CD4-positive, alpha-beta T cell treated with Interleukin-12 subunit alpha and Interleukin-12 subunit beta, for 1 hour (primary cell): ENCODE results near the gene ASIC3.

Experiments used
- DNase-seq: peaks from one replicate; pipeline ENCODE4 v3.0.0-alpha.2; 2020

The ASIC3 gene

DNA sequence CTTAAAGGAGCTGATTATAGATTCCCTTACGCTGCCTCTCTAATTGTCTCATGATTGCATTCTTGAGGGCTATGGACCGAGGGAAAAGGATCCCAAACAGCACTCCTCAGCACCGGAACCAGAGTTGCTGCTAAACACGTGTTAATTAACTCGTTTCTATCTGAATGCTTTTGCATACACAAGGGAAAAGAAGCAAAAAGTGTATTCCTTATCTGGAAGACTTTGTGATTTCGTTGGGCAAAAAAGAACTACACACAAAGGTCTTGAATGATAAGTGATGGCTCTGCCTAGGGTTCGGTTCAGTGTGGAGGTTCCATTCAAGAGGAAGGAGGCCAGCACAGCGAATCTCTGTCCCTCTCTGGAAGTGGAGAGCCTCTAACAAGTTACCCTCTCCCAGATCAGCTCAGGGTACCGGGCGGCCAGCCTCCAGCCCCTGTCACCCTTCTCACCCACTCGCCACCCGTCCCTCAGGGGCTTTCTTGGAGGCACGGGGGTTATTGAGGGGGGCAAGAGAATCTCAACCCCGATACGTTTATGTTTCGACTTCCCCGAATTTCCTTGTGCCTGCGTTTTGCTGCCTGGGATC is 10.5 kb downstream of the ASIC3 start:
- peak; percentile 11 for DNase-seq

DNA sequence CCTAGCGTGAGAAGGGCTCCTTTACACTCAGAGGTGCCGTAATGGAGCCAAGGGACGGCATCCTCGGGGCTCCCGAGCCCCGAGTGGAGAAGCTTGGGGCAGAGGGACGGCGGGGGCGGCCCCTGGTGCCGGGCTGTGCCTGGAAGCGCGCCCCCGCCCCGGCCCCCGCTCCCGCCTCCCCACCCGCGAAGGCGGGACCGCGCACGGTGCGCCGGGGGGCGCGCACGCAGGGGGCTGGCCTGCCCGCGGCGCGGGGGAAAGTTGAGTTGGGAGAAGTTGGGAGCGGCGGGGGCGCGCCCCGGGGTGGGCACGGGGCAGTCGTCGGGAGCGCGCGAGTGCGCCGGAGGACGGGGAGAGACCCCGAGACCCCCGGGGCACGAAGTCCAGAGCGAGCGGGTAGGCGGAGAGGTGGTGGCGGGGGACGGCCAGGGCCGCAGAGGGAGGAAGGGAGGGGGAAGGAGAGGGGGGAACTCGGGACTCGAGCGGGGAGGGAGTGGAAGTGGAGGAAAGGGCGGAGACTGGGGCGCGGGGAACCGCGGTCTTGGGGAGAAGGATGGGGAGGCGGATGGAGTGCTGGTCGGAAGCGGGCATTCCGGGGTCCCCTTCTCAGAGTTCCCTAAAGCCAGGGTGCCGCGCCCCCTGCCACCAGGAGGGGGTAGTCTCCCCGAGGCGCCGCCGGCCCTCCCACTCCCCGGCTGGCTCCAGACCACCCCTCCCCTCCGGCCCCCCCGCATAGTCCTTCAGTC is 11.2 kb downstream of the ASIC3 start, which contains the start of gene SLC4A2:
SLC4A2 (plus strand) TSS at position 223 of the 746 bp plus-strand sequence. CDS start 2,399 bp downstream, outside the sequence.
- DNase-seq = peak; percentile 74

DNA sequence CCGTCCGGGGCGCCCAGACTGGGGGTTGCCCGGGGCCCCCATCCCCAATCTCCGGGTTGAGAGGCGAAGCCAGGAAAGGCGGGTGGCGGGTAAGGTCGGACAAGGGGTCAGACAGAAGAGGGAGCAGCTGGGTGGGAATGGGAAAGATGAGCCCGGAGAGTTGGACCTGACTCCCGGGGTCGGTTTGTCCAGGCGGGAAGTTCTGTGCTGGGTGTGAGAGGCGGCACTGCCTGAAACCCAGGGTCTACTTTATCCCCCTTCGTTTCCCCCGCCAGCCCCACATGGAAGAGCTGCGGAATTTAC is 11.7 kb downstream of the ASIC3 start:
- DNase-seq = no peak

DNA sequence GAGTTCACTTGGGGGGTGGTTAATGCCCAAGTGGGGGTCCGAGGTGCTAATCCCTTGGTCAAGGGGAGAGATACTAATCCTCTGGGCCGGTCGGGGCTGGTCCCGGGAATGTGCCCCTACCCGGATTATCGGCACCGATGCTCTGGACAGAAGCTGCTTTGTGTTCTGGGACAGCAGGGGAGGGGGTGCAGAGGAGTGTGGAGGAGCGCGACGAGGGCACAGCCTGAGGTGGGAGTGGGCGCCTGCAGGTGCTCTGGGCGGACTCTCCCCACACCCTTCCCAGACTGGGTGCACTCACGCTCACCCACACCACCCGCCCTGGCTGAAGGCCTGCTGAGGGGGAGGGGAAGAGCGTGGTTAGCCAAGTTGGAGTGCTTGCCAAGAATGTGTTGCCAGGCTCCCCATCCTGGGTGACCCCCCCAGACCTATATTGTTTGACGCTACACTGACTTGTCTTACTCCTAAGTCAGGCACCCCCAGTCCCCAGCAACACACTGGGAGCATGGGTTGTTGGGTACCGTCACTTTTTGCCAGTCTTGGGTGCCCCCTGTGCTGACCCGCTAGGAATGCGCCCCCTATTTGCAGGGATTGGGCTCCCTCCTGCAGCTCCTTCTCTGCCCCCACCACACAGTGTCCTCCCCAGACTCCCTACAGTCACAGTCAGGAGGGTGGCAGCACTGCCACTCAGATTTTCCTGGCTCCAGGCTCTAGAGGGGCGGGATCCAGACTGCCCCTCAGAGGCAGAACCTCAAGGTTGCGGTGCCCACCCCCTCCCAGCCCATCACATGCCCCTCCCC is 12.3 kb downstream of the ASIC3 start:
- peak; percentile 10 for DNase-seq

DNA sequence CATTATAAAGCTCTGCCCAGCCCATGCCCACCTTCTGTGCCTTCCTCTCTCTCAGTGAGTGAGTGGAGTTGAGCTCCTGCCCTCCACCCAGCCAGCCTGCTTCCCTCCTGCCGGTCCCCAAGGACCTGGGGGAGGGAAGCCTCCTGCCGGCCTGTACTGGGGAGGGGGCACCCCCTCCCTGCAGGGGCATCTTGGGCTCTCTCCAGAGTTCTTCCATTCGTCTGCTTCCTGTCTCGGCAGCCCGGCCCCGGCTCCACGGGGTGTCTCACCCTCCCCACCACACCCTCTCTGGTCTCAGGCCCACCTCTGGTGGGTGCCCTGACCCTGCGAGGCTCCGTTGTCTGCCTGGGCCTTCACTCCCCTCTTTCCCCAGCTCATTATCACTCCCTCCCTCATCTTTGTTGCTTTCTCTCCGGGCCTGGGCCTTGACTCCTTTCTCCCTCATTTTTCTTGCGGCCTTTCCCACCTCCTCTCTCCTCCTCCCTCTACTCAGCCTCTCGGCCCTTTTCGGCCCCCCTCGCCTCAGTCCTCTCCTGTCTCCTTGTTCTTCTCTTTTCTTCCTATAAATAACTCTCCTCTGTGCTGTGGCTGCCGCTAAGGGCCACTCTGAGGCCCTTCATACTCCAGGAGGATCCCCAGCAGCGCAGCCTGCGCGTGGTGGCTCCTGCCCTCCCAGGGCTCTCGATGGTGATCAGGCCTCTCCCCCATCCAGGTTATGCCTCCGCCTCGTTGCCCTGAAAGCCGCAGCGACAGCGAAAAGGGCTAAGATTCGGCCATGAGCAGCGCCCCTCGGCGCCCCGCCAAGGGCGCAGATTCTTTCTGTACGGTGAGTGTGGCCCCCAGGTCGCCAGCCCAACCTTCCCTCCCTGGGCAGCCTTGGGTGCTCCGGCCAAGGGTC is 13.1 kb downstream of the ASIC3 start:
- no peak for DNase-seq

DNA sequence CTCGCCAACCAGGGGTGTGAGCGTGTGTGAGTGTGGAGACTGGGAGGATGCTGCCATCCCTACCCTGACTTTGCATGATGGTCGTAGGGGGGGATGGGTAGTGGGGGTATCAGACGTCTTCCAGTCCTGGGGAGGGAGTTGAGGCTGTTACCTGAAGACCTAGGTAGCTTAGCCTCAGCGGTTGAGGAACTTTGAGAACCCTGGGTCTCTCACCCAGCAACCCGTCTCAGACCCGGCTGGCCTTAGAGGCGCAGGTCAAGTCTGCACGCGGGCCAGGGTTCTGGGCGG is 13.7 kb downstream of the ASIC3 start:
- no peak for DNase-seq

DNA sequence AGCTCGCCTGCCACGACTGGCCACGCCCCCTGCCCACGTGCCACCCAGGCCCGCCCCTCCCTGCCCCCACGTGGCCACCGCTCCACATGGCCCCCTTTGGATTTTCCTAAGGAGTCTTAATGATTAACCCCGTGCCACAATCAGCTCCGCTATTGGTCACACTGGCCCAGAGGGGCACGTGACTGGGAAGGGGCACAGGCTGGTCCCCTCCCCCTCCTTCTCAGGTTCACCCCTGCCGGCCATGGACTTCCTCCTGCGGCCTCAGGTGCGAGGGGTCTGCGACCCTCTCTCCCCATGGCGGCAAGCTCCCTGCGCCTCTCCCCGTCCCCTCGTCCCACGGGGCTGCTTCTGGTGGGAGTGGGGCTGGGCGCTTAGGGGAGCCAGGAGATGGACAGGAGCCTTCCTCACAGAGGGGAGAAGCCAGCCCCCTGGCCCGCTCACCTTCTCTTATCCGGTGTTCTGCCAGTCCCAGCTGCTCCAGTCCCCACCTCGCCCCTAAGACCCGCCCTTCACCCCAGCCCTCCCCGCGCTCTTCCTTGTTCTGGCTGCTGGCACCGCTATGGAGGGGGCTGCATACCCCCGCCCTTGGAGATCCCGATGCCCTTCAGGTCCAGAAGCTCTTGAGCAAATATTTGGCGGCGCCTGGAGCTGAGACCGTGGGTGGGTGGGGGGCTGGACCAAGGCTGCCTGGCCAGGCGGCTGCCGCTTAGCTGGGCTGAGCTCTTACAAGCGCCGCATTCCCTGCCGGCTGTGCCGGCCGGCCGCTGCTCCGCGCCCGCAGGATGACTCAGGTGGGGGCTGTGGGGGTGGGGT is 14.3 kb downstream of the ASIC3 start:
- DNase-seq = no peak

DNA sequence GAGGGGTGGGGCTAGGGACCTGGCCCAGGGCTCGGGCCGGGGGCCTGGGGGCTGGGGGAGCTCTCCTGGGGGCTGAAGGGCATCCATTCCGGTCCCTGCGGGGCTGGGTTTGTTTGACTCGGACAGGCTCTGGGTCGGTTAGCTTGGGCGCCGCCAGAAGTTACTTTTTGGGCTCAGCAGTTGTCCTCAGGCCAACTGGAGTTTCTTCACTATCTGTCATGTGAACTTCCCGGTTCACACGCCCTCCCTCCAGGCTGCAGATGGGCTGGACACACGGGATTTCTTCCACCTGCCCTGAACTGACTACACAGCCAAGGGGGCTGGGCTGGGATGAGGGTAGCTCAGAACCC is 14.9 kb downstream of the ASIC3 start:
- DNase-seq = no peak

DNA sequence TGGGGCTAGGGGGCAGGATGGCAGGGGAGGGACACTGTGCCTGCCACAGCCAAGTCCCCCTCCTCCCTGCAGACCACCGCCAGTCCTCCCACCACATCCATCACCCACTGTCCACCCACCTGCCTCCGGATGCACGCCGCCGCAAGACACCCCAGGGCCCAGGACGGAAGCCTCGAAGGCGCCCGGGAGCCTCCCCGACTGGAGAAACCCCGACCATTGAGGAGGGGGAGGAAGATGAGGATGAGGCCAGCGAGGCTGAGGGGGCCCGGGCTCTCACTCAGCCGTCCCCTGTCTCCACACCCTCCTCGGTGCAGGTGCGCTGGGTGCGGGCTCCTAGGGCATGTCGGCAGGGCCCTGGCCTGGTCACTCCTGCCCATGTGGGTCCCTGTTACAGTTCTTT is 16.1 kb downstream of the ASIC3 start:
- DNase-seq = no peak

DNA sequence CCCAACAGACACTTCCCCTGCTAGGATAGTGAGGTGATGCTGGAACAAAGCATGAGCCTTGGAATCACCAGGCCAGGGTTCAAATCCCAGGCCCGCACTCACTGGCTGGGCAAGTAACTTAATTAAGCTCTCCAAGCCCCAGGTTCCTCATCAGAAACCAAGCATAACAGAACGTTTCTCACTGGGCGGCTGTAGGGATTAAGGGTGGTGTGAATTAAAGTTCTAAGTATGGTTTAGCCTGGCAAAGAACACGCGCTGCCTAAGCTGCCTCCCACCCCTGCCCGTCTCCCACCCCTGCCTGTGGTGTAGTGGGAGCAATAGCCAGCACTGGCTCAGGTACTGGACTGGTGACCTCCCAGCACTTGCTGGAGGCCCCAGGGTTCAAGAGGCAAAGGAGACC is 16.7 kb downstream of the ASIC3 start:
- DNase-seq = no peak

DNA sequence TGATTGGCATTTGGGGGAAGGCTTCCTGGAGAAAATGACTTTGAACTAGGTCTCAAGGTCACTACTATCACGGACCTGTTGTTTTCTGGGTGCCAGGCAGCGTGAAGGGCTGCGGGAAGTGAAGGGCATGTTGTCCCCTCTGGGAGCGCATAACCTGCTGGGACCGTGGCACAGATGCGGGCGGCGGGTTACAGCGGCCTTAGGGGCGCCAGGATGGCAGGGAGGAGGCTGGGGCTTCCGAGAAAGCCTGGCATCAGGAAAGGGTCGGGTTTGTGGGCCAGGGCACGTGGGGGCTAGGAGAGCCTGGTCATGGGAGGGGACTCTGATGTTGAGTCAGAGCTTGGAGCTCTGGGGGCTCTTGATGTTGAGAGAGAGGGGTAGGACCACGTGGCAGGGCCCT is 17.2 kb downstream of the ASIC3 start:
- no peak for DNase-seq

DNA sequence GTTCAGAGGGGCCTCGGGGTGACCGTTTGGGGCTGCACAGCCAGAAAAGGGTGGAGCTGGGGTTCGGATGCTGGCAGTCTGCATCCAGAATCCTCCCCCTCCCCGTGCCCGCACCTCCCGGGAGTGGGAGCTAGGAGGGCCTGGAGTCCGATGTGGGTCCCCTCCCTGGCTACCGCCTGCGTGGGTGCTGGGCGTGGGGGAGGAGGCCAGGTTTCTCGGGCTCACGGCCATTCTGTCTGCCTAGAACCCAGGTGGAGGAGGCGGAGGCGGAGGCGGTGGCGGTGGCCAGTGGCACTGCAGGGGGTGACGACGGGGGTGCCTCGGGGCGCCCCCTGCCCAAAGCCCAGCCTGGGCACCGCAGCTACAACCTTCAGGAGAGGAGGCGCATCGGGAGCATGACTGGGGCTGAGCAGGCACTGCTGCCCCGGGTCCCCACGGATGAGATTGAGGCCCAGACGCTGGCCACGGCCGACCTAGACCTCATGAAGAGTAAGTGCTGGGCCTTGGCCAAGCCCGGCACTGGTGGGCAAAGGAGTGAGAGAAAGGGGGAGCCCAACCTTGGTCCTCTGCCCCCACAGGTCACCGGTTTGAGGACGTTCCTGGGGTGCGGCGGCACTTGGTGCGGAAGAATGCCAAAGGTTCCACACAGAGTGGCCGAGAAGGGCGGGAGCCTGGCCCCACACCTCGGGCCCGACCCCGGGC is 18.1 kb downstream of the ASIC3 start:
- no peak for DNase-seq

DNA sequence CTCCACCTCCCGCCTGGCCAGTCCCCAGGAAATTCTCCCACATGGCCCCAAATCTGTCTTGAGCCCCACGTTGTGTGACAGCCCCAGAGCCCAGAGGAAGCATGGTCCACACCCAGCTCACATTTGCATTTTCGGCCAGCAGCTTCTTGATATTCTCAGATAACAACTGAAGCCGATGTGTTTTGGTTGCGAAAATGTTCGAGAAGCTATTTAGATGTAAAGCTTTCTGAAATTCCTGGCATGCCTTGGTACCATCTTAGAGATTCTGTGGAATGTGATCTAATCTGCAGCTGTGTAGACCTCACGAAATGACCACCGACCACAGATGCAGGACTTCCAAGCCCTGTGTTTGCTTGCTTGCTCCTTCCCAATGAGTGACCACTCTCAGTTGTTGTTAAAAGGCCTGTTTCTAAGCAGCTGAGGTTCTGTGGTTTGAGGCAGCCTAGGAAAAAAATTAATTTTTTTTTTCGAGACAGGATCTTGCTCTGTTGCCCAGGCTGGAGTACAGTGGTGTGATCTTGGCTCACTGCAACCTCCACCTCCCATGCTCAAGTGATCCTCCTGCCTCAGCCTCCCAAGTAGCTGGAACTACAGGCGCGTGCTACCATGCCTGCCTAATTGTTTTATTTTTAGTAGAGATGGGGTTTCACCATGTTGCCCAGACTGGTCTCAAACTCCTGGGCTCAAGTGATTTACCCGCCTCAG is 19.9 kb downstream of the ASIC3 start:
- no peak for DNase-seq

DNA sequence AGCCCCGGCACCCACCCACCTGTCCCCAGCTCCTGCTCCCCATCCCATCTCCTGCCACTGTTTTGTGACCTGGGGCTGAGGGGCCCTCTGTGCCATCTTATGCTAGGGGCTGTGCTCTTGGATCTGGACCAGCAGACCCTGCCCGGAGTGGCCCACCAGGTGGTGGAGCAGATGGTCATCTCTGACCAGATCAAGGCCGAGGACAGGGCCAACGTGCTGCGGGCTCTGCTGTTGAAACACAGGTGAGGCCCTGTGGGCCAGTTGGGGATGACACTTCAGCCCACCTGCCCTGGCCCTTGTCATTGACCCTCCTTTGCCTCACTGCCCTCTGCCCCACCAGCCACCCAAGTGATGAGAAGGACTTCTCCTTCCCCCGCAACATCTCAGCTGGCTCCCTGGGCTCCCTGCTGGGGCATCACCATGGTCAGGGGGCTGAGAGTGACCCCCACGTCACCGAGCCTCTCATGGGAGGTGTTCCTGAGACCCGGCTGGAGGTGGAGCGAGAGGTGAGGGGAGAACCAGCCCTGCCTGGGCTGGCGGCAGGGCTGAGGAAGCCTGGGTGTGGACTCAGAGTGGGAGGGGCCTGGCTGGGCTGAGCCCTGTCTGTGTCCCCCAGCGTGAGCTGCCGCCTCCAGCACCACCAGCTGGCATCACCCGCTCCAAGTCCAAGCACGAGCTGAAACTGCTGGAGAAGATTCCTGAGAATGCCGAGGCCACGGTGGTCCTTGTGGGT is 21.7 kb downstream of the ASIC3 start:
- no peak for DNase-seq

DNA sequence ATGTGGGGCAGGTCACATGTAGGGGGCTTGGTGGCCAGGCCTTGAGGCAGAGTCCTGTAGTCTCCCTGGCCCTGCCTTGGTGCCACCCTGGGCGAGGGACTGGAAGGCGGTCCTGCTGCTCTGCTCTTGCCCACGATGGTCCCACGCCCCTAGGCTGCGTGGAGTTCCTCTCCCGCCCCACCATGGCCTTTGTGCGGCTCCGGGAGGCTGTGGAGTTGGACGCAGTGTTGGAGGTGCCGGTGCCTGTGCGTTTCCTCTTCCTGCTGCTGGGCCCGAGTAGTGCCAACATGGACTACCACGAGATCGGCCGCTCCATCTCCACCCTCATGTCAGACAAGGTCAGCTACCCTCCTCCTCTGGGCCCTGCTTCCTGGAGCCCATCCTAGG is 22.2 kb downstream of the ASIC3 start:
- no peak for DNase-seq

DNA sequence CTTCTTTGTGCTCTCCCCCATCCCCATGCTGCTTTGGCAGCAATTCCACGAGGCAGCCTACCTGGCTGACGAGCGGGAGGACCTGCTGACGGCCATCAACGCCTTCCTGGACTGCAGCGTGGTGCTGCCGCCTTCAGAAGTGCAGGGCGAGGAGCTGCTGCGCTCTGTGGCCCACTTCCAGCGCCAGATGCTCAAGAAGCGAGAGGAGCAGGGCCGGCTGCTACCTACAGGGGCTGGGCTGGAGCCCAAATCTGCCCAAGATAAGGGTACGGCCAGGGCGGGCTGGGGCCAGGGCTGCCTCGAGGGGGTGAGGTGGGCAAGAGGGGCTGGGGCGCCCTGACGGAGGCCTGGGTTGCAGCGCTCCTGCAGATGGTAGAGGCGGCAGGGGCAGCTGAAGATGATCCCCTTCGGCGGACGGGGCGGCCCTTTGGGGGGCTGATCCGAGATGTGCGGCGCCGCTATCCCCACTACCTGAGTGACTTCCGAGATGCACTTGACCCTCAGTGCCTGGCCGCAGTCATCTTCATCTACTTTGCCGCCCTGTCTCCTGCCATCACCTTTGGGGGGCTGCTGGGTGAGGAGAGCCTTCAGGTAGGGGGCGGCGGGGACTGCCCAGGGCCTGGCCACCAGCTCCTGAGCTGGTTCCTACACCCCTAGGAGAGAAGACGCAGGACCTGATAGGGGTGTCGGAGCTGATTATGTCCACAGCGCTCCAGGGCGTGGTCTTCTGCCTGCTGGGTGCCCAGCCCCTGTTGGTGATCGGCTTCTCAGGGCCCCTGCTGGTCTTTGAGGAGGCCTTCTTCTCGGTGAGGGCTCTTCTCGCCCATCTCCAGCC is 22.9 kb downstream of the ASIC3 start:
- no peak for DNase-seq

DNA sequence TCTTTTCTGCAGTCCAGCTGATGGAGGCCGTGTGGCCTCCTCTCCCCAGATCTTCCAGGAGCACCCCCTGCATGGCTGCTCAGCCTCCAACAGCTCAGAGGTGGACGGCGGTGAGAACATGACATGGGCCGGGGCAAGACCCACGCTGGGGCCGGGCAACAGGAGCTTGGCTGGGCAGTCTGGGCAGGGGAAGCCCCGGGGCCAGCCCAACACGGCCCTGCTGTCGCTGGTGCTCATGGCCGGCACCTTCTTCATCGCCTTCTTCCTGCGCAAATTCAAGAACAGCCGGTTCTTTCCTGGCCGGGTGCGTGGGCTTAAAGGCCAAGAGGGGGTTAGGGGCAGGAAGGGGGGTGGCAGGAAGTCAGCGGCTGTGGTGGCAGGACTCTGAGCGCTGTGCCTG is 25.7 kb downstream of the ASIC3 start:
- no peak for DNase-seq

DNA sequence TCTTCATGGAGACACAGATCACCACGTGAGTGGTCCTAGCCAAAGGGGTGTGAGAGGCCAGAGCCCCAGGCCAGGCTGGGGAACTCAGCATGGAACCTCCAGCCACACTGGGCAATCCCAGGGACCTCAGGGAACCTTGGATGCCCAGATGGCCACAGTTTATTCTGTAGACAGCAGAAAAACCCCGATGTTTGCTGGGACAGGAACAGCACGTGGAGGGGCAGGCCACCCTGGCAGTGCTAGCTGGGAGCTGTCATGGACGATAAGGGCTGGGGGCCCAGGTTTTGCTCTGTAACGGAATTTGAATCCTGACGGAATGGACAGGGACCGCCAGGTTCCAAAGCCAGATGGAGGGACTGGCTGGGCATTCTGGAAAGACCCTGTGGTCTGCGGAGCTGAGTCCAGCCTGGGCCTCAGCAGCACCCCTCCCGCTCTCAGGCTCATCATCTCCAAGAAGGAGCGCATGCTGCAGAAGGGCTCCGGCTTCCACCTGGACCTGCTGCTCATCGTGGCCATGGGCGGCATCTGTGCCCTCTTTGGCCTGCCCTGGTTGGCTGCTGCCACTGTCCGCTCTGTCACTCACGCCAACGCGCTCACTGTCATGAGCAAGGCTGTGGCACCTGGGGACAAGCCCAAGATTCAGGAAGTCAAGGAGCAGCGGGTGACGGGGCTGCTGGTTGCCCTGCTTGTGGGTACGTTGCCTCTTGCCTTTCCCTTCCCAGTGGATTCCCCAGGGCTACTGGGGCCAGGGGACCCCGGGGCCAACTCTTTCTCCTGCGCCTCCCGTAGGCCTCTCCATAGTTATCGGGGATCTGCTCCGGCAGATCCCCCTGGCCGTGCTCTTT is 26.7 kb downstream of the ASIC3 start:
- DNase-seq = no peak

DNA sequence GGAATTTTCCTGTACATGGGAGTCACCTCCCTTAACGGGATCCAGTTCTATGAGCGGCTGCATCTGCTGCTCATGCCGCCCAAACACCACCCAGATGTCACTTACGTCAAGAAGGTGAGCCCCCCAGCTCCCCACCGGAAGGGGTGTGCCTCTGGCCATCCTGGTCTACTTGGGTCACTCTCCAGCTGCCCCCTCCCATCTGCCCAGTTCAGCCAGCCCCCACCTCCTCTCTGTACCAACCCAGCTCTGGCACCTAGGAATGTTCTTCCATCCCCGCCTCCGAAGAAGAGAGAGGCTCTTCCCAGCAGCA is 27.3 kb downstream of the ASIC3 start:
- no peak for DNase-seq
